ENCODE data around the gene PEMT.

The PEMT gene

GRCh38 chr17:17566896-17567513 is 24.5 kb downstream of the PEMT start:
- no peak for DNase-seq (ENCODE audit: extremely low read depth, insufficient read length)
- Histone ChIP-seq H3K4me3 (replicated peaks; ENCODE audit: low read depth, low read length) (no peak overlapping the region), H3K36me3 (ENCODE audit: control insufficient read depth, insufficient read depth, low read length) (no peaks in the 10 kb centered on the region), H3K27me3 (replicated peaks; ENCODE audit: control insufficient read depth, insufficient read depth, low read length) (no peaks in the 10 kb centered on the region)
- TF ChIP-seq, protein P1, sequence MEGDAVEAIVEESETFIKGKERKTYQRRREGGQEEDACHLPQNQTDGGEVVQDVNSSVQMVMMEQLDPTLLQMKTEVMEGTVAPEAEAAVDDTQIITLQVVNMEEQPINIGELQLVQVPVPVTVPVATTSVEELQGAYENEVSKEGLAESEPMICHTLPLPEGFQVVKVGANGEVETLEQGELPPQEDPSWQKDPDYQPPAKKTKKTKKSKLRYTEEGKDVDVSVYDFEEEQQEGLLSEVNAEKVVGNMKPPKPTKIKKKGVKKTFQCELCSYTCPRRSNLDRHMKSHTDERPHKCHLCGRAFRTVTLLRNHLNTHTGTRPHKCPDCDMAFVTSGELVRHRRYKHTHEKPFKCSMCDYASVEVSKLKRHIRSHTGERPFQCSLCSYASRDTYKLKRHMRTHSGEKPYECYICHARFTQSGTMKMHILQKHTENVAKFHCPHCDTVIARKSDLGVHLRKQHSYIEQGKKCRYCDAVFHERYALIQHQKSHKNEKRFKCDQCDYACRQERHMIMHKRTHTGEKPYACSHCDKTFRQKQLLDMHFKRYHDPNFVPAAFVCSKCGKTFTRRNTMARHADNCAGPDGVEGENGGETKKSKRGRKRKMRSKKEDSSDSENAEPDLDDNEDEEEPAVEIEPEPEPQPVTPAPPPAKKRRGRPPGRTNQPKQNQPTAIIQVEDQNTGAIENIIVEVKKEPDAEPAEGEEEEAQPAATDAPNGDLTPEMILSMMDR (IDR thresholded peaks at IDR 0.05; ENCODE audit: insufficient read depth, low read length, poor library complexity, severe bottlenecking) = no peak

DNA sequence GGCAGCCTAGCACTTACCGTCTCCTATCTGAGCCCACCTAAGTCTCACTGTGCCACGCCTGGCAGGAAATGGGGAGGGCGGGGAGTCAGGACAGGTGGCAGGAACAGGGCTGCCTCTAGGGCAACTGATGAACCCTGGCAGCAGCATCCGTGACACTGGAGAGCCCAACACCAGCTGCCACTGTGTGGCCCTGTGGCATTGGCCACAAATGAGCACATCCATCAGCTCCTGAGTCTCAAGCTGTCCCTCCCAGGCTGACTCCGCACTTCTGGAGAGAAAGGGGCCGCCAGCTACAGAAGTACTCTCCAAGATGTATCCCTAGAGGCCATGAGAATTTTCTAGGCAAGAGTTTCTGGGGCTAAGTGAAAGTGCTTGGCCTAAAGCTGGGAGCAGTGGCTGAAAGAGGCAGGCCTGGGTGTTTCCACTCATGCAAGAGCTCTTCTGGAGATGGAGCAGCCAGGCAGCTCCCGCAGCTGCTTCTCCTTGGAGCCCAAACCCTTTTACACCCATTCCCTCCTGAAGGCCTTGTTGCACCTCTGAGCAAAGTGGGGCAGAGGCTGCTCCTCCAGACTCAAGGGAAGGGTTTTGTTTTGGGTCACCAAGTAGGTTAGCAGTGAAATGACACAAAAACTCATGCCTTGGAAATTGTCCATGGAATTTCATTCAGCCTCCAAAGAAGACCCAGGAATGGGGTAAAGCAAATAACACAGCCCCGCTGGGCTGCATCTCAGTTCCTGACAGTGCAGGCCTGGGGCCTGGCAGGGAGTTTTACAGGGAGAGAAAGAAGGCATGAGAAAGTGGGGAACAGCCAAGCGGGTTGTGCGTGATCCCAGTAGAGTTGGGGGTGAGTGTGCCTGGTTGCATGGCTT is 25.8 kb downstream of the PEMT start:
- no peak for DNase-seq (ENCODE audit: extremely low read depth, insufficient read length)

DNA sequence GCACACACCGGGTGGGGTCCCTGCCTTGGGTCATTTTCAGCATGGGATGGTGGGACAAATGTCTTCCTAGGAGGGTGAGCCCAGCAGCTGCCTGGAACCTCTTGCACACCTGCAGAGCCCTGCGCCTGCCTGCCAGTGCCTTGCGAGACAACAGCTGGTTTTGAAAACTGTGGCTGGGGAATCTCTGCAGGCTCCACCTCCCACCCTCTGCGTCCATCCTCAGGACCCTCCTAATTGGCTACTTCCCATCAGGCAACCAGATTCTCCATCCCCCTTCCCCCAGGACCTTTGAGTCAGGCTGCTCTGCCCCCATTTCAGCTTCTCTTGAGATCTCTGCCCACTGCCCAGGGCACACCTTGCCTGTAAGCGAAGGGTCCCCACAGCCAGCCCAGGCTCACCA is 26.6 kb downstream of the PEMT start:
- no peak overlapping the region for H3K4me3 ChIP-seq (replicated peaks; ENCODE audit: low read depth, low read length)
- no peak for DNase-seq (ENCODE audit: extremely low read depth, insufficient read length)
- H3K27me3 ChIP-seq (replicated peaks; ENCODE audit: control insufficient read depth, insufficient read depth, low read length) = no peaks in the 10 kb centered on the region
- H3K36me3 ChIP-seq (ENCODE audit: control insufficient read depth, insufficient read depth, low read length) = no peaks in the 10 kb centered on the region
- TF ChIP-seq, protein P1 (IDR thresholded peaks at IDR 0.05; ENCODE audit: insufficient read depth, low read length, poor library complexity, severe bottlenecking) = no peak

More for the DNA sequence above, 25.8 kb downstream of the PEMT start:
- no peaks in the 10 kb centered on the region for H3K27me3 ChIP-seq (replicated peaks; ENCODE audit: control insufficient read depth, insufficient read depth, low read length)
- TF ChIP-seq, protein P1 (IDR thresholded peaks at IDR 0.05; ENCODE audit: insufficient read depth, low read length, poor library complexity, severe bottlenecking) = no peak
- no peaks in the 10 kb centered on the region for H3K36me3 ChIP-seq (ENCODE audit: control insufficient read depth, insufficient read depth, low read length)
- H3K4me3 ChIP-seq (replicated peaks; ENCODE audit: low read depth, low read length) = no peak overlapping the region

DNA sequence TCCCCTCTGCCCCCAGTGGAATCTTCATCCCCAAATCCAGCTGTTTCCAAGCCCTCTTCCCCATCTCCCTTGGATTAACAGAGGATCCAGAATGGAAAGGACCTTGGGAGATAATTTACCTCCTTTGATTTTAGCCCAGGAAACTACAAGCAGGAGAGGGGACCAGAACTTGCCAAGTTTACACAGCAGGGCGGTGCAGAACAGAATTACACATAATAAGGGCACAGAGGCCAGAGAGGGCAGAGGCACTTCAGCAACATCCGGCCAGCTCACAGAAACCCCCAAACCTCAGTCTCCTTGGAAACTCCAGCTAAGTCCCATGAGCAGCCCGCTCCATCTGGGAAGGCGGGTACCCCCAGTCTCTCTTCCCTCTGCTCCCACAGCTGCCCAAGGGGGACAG is 27.2 kb downstream of the PEMT start:
- no peak for DNase-seq (ENCODE audit: extremely low read depth, insufficient read length)
- TF ChIP-seq, protein P1 (IDR thresholded peaks at IDR 0.05; ENCODE audit: insufficient read depth, low read length, poor library complexity, severe bottlenecking) = no peak
- no peaks in the 10 kb centered on the region for H3K27me3 ChIP-seq (replicated peaks; ENCODE audit: control insufficient read depth, insufficient read depth, low read length)
- no peaks in the 10 kb centered on the region for H3K36me3 ChIP-seq (ENCODE audit: control insufficient read depth, insufficient read depth, low read length)
- no peak overlapping the region for H3K4me3 ChIP-seq (replicated peaks; ENCODE audit: low read depth, low read length)

DNA sequence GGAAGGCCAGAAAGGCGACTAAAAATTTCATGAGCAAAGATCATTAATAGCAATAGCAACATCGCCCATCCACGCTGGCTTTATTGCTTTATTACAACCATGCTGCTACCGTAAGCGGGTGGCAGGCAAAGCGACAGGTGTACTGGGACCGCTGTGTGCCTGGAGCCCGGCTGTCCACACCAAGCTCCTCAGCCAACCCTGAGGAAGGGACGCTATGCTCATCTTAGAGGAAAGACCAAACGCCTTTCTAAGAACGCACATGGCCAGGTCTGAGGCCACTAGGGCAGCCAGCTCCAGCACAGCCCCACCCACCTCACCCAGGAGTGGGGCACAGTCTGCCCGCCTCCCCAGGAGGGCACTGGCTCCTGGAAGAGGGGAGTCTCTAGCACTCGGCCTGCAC is 28.0 kb downstream of the PEMT start:
- no peaks in the 10 kb centered on the region for H3K36me3 ChIP-seq (ENCODE audit: control insufficient read depth, insufficient read depth, low read length)
- no peaks in the 10 kb centered on the region for H3K27me3 ChIP-seq (replicated peaks; ENCODE audit: control insufficient read depth, insufficient read depth, low read length)
- no peak for DNase-seq (ENCODE audit: extremely low read depth, insufficient read length)
- H3K4me3 ChIP-seq (replicated peaks; ENCODE audit: low read depth, low read length) = no peak overlapping the region
- TF ChIP-seq, protein P1 (IDR thresholded peaks at IDR 0.05; ENCODE audit: insufficient read depth, low read length, poor library complexity, severe bottlenecking) = no peak
